TTC549 (cell line): ENCODE data around the gene PDZD4.
"Not testable (repeated sequence)": the region's sequence is repeated elsewhere in the genome, so short reads cannot be mapped to it uniquely, and the experiment has no call there.

Source experiments
- FAIRE-seq: peaks from 2 replicates; lab custom pipeline; 2012; peaks lifted over from hg19 to GRCh38; lab: Jason Lieb, UNC

Gene PDZD4

GRCh38 chrX:153844509-153845082 is 14.3 kb upstream of the PDZD4 start:
- FAIRE-seq = no peak

- no peak for FAIRE-seq
These were observed 6.6 kb upstream of the PDZD4 start for GRCh38 chrX:153836921-153837320.

GRCh38 chrX:153832728-153833127 is 2.4 kb upstream of the PDZD4 start:
- FAIRE-seq = no peak

- FAIRE-seq = no peak
These were observed 1.2 kb upstream of the PDZD4 start for GRCh38 chrX:153831429-153832150.

- FAIRE-seq = no peak
These were observed 490 bp upstream of the PDZD4 start for GRCh38 chrX:153830640-153831428.

- FAIRE-seq = no peak
These were observed 870 bp downstream of the PDZD4 start for GRCh38 chrX:153829549-153829798.

- FAIRE-seq = no peak
These were observed 1.4 kb downstream of the PDZD4 start for GRCh38 chrX:153828723-153829548.

GRCh38 chrX:153828308-153828707 is 2.0 kb downstream of the PDZD4 start:
- no peak for FAIRE-seq

GRCh38 chrX:153827903-153828302 is 2.4 kb downstream of the PDZD4 start:
- FAIRE-seq = no peak

- FAIRE-seq = no peak
These were observed 3.3 kb downstream of the PDZD4 start for GRCh38 chrX:153827016-153827415.

- FAIRE-seq = no peak
These were observed 5.3 kb downstream of the PDZD4 start for GRCh38 chrX:153825042-153825441.

GRCh38 chrX:153824348-153824747 is 6.0 kb downstream of the PDZD4 start:
- FAIRE-seq = no peak

- no peak for FAIRE-seq
These were observed 9.3 kb downstream of the PDZD4 start for GRCh38 chrX:153821066-153821465.

- no peak for FAIRE-seq
These were observed 9.7 kb downstream of the PDZD4 start for GRCh38 chrX:153820601-153821000.

- FAIRE-seq = no peak
These were observed 10.8 kb downstream of the PDZD4 start for GRCh38 chrX:153819384-153820040.

- no peak for FAIRE-seq
These were observed 11.6 kb downstream of the PDZD4 start for GRCh38 chrX:153818571-153819383.

- not testable (repeated sequence) for FAIRE-seq
These were observed 12.3 kb downstream of the PDZD4 start for GRCh38 chrX:153818064-153818463.

GRCh38 chrX:153816831-153817690 is 13.3 kb downstream of the PDZD4 start:
- no peak for FAIRE-seq

- FAIRE-seq = no peak
These were observed 15.6 kb downstream of the PDZD4 start for GRCh38 chrX:153814591-153815315.

- FAIRE-seq = no peak
These were observed 17.2 kb downstream of the PDZD4 start for GRCh38 chrX:153813161-153813560.
